Stomach smooth muscle (tissue), 2 donors: ENCODE measurements around the gene PTBP1.

Experiments used
- H3K27ac ChIP-seq: one replicate; pipeline ENCODE4 v1.7.0; 2013; ENCODE audit warnings: mild to moderate bottlenecking, low read length, inconsistent platforms
- H3K27me3 ChIP-seq, 2 donors: one replicate each; pipeline ENCODE4 v1.7.0; 2013; ENCODE audit warnings: low read length in 2 of 2; ENCODE audit not compliant: insufficient read depth in 2 of 2, control insufficient read depth in 1 of 2
- H3K36me3 ChIP-seq, 2 donors: one replicate each; pipeline ENCODE4 v1.7.0; 2013; ENCODE audit warnings: low read length in 2 of 2; ENCODE audit not compliant: control insufficient read depth in 2 of 2, insufficient read depth in 2 of 2
- H3K4me1 ChIP-seq: one replicate; pipeline ENCODE4 v1.7.0; 2013; ENCODE audit warnings: low read length; ENCODE audit not compliant: control insufficient read depth, insufficient read depth
- H3K4me3 ChIP-seq, 2 donors: one replicate each; pipeline ENCODE4 v1.7.0; 2013; ENCODE audit warnings: low read length in 2 of 2
- H3K9ac ChIP-seq, 2 donors: one replicate each; pipeline ENCODE4 v1.7.0; 2013; ENCODE audit warnings: low read length in 2 of 2, mild to moderate bottlenecking in 1 of 2
- H3K9me3 ChIP-seq, 2 donors: one replicate each; pipeline ENCODE4 v1.7.0; 2013; ENCODE audit warnings: low read length in 2 of 2; ENCODE audit not compliant: control insufficient read depth in 2 of 2
- donor health status: healthy.
- donor health status: Pancreatic carcinoma.

PTBP1 gene

GRCh38 chr19:788983-789700 lies 8.1 kb upstream of the PTBP1 start:
- no peaks in the 10 kb centered on the region for H3K27me3 ChIP-seq
- H3K9ac ChIP-seq = no peak overlapping the region
- H3K4me3 ChIP-seq = no peak overlapping the region
- no peak overlapping the region for H3K27ac ChIP-seq
- no peaks in the 10 kb centered on the region for H3K9me3 ChIP-seq
- no peaks in the 10 kb centered on the region for H3K36me3 ChIP-seq
- H3K4me1 ChIP-seq = no peaks in the 10 kb centered on the region

- Histone ChIP-seq H3K36me3 (no peaks in the 10 kb centered on the region), H3K27ac (no peak overlapping the region), H3K4me1 (no peaks in the 10 kb centered on the region), H3K4me3 (no peak overlapping the region), H3K27me3 (no peaks in the 10 kb centered on the region), H3K9me3 (no peaks in the 10 kb centered on the region), H3K9ac (no peak overlapping the region)
Measured at GRCh38 chr19:789701-790060, 7.6 kb upstream of the PTBP1 start.

GRCh38 chr19:791007-791566 lies 6.2 kb upstream of the PTBP1 start:
- Histone ChIP-seq H3K4me1 (peaks cover 8% of the 10 kb centered on the region), H3K4me3 (no peak overlapping the region), H3K27me3 (no peaks in the 10 kb centered on the region), H3K9me3 (no peaks in the 10 kb centered on the region), H3K9ac (no peak overlapping the region), H3K27ac (no peak overlapping the region), H3K36me3 (no peaks in the 10 kb centered on the region)

GRCh38 chr19:791567-792305 lies 5.5 kb upstream of the PTBP1 start:
- Histone ChIP-seq H3K9me3 (no peaks in the 10 kb centered on the region), H3K36me3 (no peaks in the 10 kb centered on the region), H3K27ac (no peak overlapping the region), H3K27me3 (no peaks in the 10 kb centered on the region), H3K4me1 (peaks cover 14% of the 10 kb centered on the region), H3K4me3 (no peak overlapping the region), H3K9ac (no peak overlapping the region)

GRCh38 chr19:792306-792885 lies 4.9 kb upstream of the PTBP1 start:
- no peaks in the 10 kb centered on the region for H3K36me3 ChIP-seq
- no peaks in the 10 kb centered on the region for H3K9me3 ChIP-seq
- H3K4me1 ChIP-seq = peaks cover 14% of the 10 kb centered on the region
- no peak overlapping the region for H3K9ac ChIP-seq
- H3K27ac ChIP-seq = no peak overlapping the region
- no peak overlapping the region for H3K4me3 ChIP-seq
- H3K27me3 ChIP-seq = no peaks in the 10 kb centered on the region

GRCh38 chr19:793806-794205 lies 3.4 kb upstream of the PTBP1 start:
- no peak overlapping the region for H3K9ac ChIP-seq
- H3K4me1 ChIP-seq = peaks cover 20% of the 10 kb centered on the region
- H3K9me3 ChIP-seq = no peaks in the 10 kb centered on the region

GRCh38 chr19:795073-795611 lies 2.1 kb upstream of the PTBP1 start:
- Histone ChIP-seq H3K27ac (no peak overlapping the region), H3K9ac (no peak overlapping the region), H3K9me3 (no peaks in the 10 kb centered on the region), H3K4me1 (peaks cover 32% of the 10 kb centered on the region), H3K36me3 (no peaks in the 10 kb centered on the region), H3K4me3 (no peak overlapping the region), H3K27me3 (no peaks in the 10 kb centered on the region)

More at GRCh38 chr19:793806-794205, 3.4 kb upstream of the PTBP1 start:
- no peak overlapping the region for H3K27ac ChIP-seq
- H3K36me3 ChIP-seq = no peaks in the 10 kb centered on the region
- H3K27me3 ChIP-seq = no peaks in the 10 kb centered on the region
- H3K4me3 ChIP-seq = no peak overlapping the region

- peak overlapping the region; percentile 76 to 85 for H3K4me3 ChIP-seq
- H3K27me3 ChIP-seq = no peaks in the 10 kb centered on the region
- H3K36me3 ChIP-seq = peaks cover 0 to 2% of the 10 kb centered on the region in 2 donors
- H3K4me1 ChIP-seq = peaks cover 40% of the 10 kb centered on the region
- H3K9ac ChIP-seq = peak overlapping the region in 1 of 2 donors; percentile 86
- H3K9me3 ChIP-seq = no peaks in the 10 kb centered on the region
- H3K27ac ChIP-seq = no peak overlapping the region
Measured at GRCh38 chr19:795691-796581, 1.3 kb upstream of the PTBP1 start.

- Histone ChIP-seq H3K36me3 (peaks cover 0 to 2% of the 10 kb centered on the region in 2 donors), H3K27me3 (no peaks in the 10 kb centered on the region), H3K4me3 (peak overlapping the region; percentile 81 to 82), H3K4me1 (peaks cover 58% of the 10 kb centered on the region), H3K27ac (peak overlapping the region; percentile 64), H3K9ac (peak overlapping the region; percentile 73 to 76), H3K9me3 (no peaks in the 10 kb centered on the region)
Measured at GRCh38 chr19:797528-798414, 519 bp downstream of the PTBP1 start.
